Measurements from ENCODE around the gene GRB14. TPM values are rescaled to one million over a fixed set of nuclear protein-coding genes. Genes with fewer than 3 reads are reported as not detected.

Gene GRB14
- polyA plus RNA-seq, 1 of the 3 experiments (the other 2 are of a cell fraction): 3.9 TPM

DNA sequence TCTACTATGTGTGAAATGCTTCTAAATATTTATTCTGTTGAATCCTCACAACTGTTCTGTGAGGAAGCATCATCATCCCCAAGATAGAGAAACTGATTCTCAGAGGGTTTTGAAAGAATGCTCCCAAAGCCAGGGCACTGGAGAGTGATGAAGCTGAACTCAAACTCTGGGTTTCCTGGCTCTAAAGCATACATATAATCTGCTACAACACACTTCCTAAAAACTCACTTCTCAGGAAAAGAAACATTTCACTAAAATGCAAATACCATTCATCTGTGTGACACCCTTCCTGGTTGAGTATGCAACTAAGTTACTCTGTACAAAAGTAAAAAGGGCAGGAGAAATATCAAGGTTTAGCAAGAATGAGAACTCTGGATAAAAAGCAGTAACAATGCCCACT is 58.6 kb downstream of the GRB14 start:
- POLR2A ChIA-PET: no interaction called here
- Histone ChIP-seq H3K79me2 (ENCODE audit: insufficient read depth) (no peaks in the 10 kb centered on the region; the same call in 1 of the 2 replicates), H3K9ac (no peak overlapping the region), H3F3A (replicated peaks; ENCODE audit: insufficient read depth) (peaks cover 9% of the 10 kb centered on the region), H3K27me3 (ENCODE audit: insufficient read depth) (no peaks in the 10 kb centered on the region), H3K4me3 (ENCODE audit: low read depth in 2 of 2, low read length in 1 of 2) (no peak overlapping the region), H3K27ac (ENCODE audit: low read depth in 2 of 2, low read length in 1 of 2) (no peak overlapping the region), H4K20me1 (ENCODE audit: insufficient read depth) (no peaks in the 10 kb centered on the region), H3K9me3 (no peaks in the 10 kb centered on the region), H3K4me2 (no peak overlapping the region), H3K36me3 (replicated peaks in 1 of 2; ENCODE audit: control insufficient read depth in 1 of 2, insufficient read depth in 2 of 2, low read length in 1 of 2) (peaks cover 0 to 4% of the 10 kb centered on the region in 2 experiments), H2AFZ (ENCODE audit: low read depth) (no peak overlapping the region), H3K4me1 (ENCODE audit: control insufficient read depth in 1 of 2, insufficient read depth in 2 of 2, low read depth in 1 of 2, low read length in 1 of 2) (no peaks in the 10 kb centered on the region; a peak in 1 of 4 replicates), H3K9me2 (no peaks in the 10 kb centered on the region; the same call in 1 of the 2 replicates)
- TF ChIP-seq SIN3A (IDR thresholded peaks at IDR 0.05; ENCODE audit: borderline replicate concordance, low read depth, low read length): no peak
- TF ChIP-seq, protein P1, sequence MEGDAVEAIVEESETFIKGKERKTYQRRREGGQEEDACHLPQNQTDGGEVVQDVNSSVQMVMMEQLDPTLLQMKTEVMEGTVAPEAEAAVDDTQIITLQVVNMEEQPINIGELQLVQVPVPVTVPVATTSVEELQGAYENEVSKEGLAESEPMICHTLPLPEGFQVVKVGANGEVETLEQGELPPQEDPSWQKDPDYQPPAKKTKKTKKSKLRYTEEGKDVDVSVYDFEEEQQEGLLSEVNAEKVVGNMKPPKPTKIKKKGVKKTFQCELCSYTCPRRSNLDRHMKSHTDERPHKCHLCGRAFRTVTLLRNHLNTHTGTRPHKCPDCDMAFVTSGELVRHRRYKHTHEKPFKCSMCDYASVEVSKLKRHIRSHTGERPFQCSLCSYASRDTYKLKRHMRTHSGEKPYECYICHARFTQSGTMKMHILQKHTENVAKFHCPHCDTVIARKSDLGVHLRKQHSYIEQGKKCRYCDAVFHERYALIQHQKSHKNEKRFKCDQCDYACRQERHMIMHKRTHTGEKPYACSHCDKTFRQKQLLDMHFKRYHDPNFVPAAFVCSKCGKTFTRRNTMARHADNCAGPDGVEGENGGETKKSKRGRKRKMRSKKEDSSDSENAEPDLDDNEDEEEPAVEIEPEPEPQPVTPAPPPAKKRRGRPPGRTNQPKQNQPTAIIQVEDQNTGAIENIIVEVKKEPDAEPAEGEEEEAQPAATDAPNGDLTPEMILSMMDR (IDR thresholded peaks at IDR 0.05): no peak
- no peak for TF ChIP-seq JUND (IDR thresholded peaks at IDR 0.05)
- no peak for TF ChIP-seq RCOR1 (IDR thresholded peaks at IDR 0.05; ENCODE audit: low read length)
- TF ChIP-seq GATA2 (CRISPR knock-in tag; IDR thresholded peaks at IDR 0.05): no peak
- TF ChIP-seq, protein P2, sequence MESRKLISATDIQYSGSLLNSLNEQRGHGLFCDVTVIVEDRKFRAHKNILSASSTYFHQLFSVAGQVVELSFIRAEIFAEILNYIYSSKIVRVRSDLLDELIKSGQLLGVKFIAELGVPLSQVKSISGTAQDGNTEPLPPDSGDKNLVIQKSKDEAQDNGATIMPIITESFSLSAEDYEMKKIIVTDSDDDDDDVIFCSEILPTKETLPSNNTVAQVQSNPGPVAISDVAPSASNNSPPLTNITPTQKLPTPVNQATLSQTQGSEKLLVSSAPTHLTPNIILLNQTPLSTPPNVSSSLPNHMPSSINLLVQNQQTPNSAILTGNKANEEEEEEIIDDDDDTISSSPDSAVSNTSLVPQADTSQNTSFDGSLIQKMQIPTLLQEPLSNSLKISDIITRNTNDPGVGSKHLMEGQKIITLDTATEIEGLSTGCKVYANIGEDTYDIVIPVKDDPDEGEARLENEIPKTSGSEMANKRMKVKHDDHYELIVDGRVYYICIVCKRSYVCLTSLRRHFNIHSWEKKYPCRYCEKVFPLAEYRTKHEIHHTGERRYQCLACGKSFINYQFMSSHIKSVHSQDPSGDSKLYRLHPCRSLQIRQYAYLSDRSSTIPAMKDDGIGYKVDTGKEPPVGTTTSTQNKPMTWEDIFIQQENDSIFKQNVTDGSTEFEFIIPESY (IDR thresholded peaks at IDR 0.05; ENCODE audit: borderline replicate concordance, low read depth): no peak
- TF ChIP-seq MXI1 (IDR thresholded peaks at IDR 0.05; ENCODE audit: low read depth, low read length): no peak
- no peak for TF ChIP-seq EZH2phosphoT487 (IDR thresholded peaks at IDR 0.05; ENCODE audit: borderline replicate concordance, low read depth)
- TF ChIP-seq POLR2AphosphoS5 (IDR thresholded peaks at IDR 0.05; ENCODE audit: low read depth, low read length): no peak
- TF ChIP-seq, protein P3, sequence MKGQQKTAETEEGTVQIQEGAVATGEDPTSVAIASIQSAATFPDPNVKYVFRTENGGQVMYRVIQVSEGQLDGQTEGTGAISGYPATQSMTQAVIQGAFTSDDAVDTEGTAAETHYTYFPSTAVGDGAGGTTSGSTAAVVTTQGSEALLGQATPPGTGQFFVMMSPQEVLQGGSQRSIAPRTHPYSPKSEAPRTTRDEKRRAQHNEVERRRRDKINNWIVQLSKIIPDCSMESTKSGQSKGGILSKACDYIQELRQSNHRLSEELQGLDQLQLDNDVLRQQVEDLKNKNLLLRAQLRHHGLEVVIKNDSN (IDR thresholded peaks at IDR 0.05; ENCODE audit: borderline replicate concordance, low read depth): no peak
- TF ChIP-seq, protein P4, sequence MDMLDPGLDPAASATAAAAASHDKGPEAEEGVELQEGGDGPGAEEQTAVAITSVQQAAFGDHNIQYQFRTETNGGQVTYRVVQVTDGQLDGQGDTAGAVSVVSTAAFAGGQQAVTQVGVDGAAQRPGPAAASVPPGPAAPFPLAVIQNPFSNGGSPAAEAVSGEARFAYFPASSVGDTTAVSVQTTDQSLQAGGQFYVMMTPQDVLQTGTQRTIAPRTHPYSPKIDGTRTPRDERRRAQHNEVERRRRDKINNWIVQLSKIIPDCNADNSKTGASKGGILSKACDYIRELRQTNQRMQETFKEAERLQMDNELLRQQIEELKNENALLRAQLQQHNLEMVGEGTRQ (IDR thresholded peaks at IDR 0.05; ENCODE audit: borderline replicate concordance, low read depth, low read length): no peak
- TF ChIP-seq, protein P5, sequence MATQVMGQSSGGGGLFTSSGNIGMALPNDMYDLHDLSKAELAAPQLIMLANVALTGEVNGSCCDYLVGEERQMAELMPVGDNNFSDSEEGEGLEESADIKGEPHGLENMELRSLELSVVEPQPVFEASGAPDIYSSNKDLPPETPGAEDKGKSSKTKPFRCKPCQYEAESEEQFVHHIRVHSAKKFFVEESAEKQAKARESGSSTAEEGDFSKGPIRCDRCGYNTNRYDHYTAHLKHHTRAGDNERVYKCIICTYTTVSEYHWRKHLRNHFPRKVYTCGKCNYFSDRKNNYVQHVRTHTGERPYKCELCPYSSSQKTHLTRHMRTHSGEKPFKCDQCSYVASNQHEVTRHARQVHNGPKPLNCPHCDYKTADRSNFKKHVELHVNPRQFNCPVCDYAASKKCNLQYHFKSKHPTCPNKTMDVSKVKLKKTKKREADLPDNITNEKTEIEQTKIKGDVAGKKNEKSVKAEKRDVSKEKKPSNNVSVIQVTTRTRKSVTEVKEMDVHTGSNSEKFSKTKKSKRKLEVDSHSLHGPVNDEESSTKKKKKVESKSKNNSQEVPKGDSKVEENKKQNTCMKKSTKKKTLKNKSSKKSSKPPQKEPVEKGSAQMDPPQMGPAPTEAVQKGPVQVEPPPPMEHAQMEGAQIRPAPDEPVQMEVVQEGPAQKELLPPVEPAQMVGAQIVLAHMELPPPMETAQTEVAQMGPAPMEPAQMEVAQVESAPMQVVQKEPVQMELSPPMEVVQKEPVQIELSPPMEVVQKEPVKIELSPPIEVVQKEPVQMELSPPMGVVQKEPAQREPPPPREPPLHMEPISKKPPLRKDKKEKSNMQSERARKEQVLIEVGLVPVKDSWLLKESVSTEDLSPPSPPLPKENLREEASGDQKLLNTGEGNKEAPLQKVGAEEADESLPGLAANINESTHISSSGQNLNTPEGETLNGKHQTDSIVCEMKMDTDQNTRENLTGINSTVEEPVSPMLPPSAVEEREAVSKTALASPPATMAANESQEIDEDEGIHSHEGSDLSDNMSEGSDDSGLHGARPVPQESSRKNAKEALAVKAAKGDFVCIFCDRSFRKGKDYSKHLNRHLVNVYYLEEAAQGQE (IDR thresholded peaks at IDR 0.05; ENCODE audit: low read depth, low read length): no peak
- no peak for TF ChIP-seq ELF1 (IDR thresholded peaks at IDR 0.05)
- no peak for TF ChIP-seq RFX5 (IDR thresholded peaks at IDR 0.05; ENCODE audit: low read length)
- no peak for TF ChIP-seq RXRA (IDR thresholded peaks at IDR 0.05; ENCODE audit: borderline replicate concordance, low read depth)
- TF ChIP-seq MEF2A (IDR thresholded peaks at IDR 0.05; ENCODE audit: borderline replicate concordance, low read depth): no peak
- TF ChIP-seq FOSL2 (IDR thresholded peaks at IDR 0.05; ENCODE audit: borderline replicate concordance, low read depth): no peak
- no peak for TF ChIP-seq FOXJ3 (CRISPR knock-in tag; IDR thresholded peaks at IDR 0.05)
- no peak for DNase-seq
- CTCF ChIA-PET: no interaction called here

Measured in SK-N-SH (cell line).